Activated T-helper 17 cell treated with anti-CD3 and anti-CD28 coated beads, Interleukin-2, amount 50 U/mL, for 72 hours (primary cell): Measurements from ENCODE around the gene SH3TC1. TPM values are rescaled to one million over a fixed set of nuclear protein-coding genes. Genes with fewer than 3 reads are reported as not detected.

ENCODE experiments used
- ATAC-seq: fragments of 150-1000 bp; cut with Tn5 transposase; replicated peaks from 2 replicates; pipeline ENCODE4 v1.10.0; 2021; ENCODE audit warnings: mild to moderate bottlenecking, moderate library complexity
- H3K27ac Mint-ChIP-seq: one replicate; pipeline ENCODE4 v1.8.0; 2022; ENCODE audit warnings: mixed read lengths
- H3K27me3 Mint-ChIP-seq: one replicate; pipeline ENCODE4 v1.8.0; 2022; ENCODE audit warnings: mixed read lengths
- H3K36me3 Mint-ChIP-seq: one replicate; pipeline ENCODE4 v1.8.0; 2022; ENCODE audit warnings: low read depth, mild to moderate bottlenecking, mixed read lengths
- H3K4me1 Mint-ChIP-seq: one replicate; pipeline ENCODE4 v1.8.0; 2022; ENCODE audit warnings: mixed read lengths
- H3K4me3 Mint-ChIP-seq: one replicate; pipeline ENCODE4 v1.8.0; 2022; ENCODE audit warnings: mild to moderate bottlenecking, mixed read lengths
- H3K9me3 Mint-ChIP-seq: one replicate; pipeline ENCODE4 v1.8.0; 2022; ENCODE audit warnings: mixed read lengths
- total RNA-seq, 2 donors: library from RNA; stranded (reverse); gene quantifications; one replicate each; pipeline ENCODE4 v1.2.3, GENCODE V29; 2022

SH3TC1 gene
- total RNA-seq, 2 donors from 2014 or later = 23.1 to 37.4 TPM

- H3K36me3 Mint-ChIP-seq = no peaks in the 10 kb centered on the region
- no peaks in the 10 kb centered on the region for H3K4me1 Mint-ChIP-seq
- no peaks in the 10 kb centered on the region for H3K9me3 Mint-ChIP-seq
- H3K27me3 Mint-ChIP-seq = no peaks in the 10 kb centered on the region
- ATAC-seq = no peak
- no peak overlapping the region for H3K27ac Mint-ChIP-seq
- no peak overlapping the region for H3K4me3 Mint-ChIP-seq
Measured at GRCh38 chr4:8236920-8237195, 37.8 kb downstream of the SH3TC1 start.

- H3K9me3 Mint-ChIP-seq = no peaks in the 10 kb centered on the region
- no peaks in the 10 kb centered on the region for H3K27me3 Mint-ChIP-seq
- H3K4me3 Mint-ChIP-seq = no peak overlapping the region
- no peaks in the 10 kb centered on the region for H3K36me3 Mint-ChIP-seq
- no peak for ATAC-seq
- H3K27ac Mint-ChIP-seq = no peak overlapping the region
- no peaks in the 10 kb centered on the region for H3K4me1 Mint-ChIP-seq
Measured at GRCh38 chr4:8237256-8237989, 38.3 kb downstream of the SH3TC1 start.

GRCh38 chr4:8238036-8238511 is 39.0 kb downstream of the SH3TC1 start:
- Mint-ChIP-seq H3K36me3 (no peaks in the 10 kb centered on the region), H3K9me3 (no peaks in the 10 kb centered on the region), H3K4me3 (no peak overlapping the region), H3K27me3 (no peaks in the 10 kb centered on the region), H3K4me1 (no peaks in the 10 kb centered on the region), H3K27ac (no peak overlapping the region)
- no peak for ATAC-seq

GRCh38 chr4:8238515-8239053 is 39.5 kb downstream of the SH3TC1 start:
- Mint-ChIP-seq H3K4me3 (no peak overlapping the region), H3K27me3 (no peaks in the 10 kb centered on the region), H3K36me3 (no peaks in the 10 kb centered on the region), H3K27ac (no peak overlapping the region), H3K4me1 (no peaks in the 10 kb centered on the region), H3K9me3 (no peaks in the 10 kb centered on the region)
- ATAC-seq = no peak

- ATAC-seq = no peak
- Mint-ChIP-seq H3K27ac (no peak overlapping the region), H3K4me1 (no peaks in the 10 kb centered on the region), H3K27me3 (no peaks in the 10 kb centered on the region), H3K36me3 (no peaks in the 10 kb centered on the region), H3K4me3 (no peak overlapping the region), H3K9me3 (no peaks in the 10 kb centered on the region)
Measured at GRCh38 chr4:8239226-8239625, 40.1 kb downstream of the SH3TC1 start.

- no peak for ATAC-seq
- no peaks in the 10 kb centered on the region for H3K9me3 Mint-ChIP-seq
- H3K4me3 Mint-ChIP-seq = no peak overlapping the region
- no peaks in the 10 kb centered on the region for H3K27me3 Mint-ChIP-seq
- no peaks in the 10 kb centered on the region for H3K4me1 Mint-ChIP-seq
- no peak overlapping the region for H3K27ac Mint-ChIP-seq
- no peaks in the 10 kb centered on the region for H3K36me3 Mint-ChIP-seq
Measured at GRCh38 chr4:8239661-8240060, 40.6 kb downstream of the SH3TC1 start.

- H3K27me3 Mint-ChIP-seq = no peaks in the 10 kb centered on the region
- H3K4me3 Mint-ChIP-seq = no peak overlapping the region
- no peaks in the 10 kb centered on the region for H3K4me1 Mint-ChIP-seq
- H3K9me3 Mint-ChIP-seq = no peaks in the 10 kb centered on the region
- H3K36me3 Mint-ChIP-seq = no peaks in the 10 kb centered on the region
- H3K27ac Mint-ChIP-seq = no peak overlapping the region
- no peak for ATAC-seq
Measured at GRCh38 chr4:8240211-8241041, 41.3 kb downstream of the SH3TC1 start.

- Mint-ChIP-seq H3K27ac (no peak overlapping the region), H3K4me3 (no peak overlapping the region), H3K4me1 (no peaks in the 10 kb centered on the region), H3K27me3 (no peaks in the 10 kb centered on the region), H3K9me3 (no peaks in the 10 kb centered on the region), H3K36me3 (no peaks in the 10 kb centered on the region)
- ATAC-seq = no peak
Measured at GRCh38 chr4:8241211-8241779, 42.2 kb downstream of the SH3TC1 start.

- no peak overlapping the region for H3K4me3 Mint-ChIP-seq
- ATAC-seq = peak; percentile 86
- H3K27ac Mint-ChIP-seq = no peak overlapping the region
Measured at GRCh38 chr4:8241895-8242696, 43.0 kb downstream of the SH3TC1 start.

GRCh38 chr4:8242782-8243560 is 43.9 kb downstream of the SH3TC1 start:
- H3K36me3 Mint-ChIP-seq = no peaks in the 10 kb centered on the region
- H3K4me1 Mint-ChIP-seq = no peaks in the 10 kb centered on the region
- ATAC-seq = no peak
- H3K27ac Mint-ChIP-seq = no peak overlapping the region
- no peaks in the 10 kb centered on the region for H3K9me3 Mint-ChIP-seq
- peaks cover 1% of the 10 kb centered on the region for H3K27me3 Mint-ChIP-seq
- no peak overlapping the region for H3K4me3 Mint-ChIP-seq

More at GRCh38 chr4:8241895-8242696, 43.0 kb downstream of the SH3TC1 start:
- no peaks in the 10 kb centered on the region for H3K4me1 Mint-ChIP-seq
- no peaks in the 10 kb centered on the region for H3K27me3 Mint-ChIP-seq
- no peaks in the 10 kb centered on the region for H3K9me3 Mint-ChIP-seq
- H3K36me3 Mint-ChIP-seq = no peaks in the 10 kb centered on the region

GRCh38 chr4:8244001-8244757 is 45.1 kb downstream of the SH3TC1 start:
- peaks cover 2% of the 10 kb centered on the region for H3K27me3 Mint-ChIP-seq
- no peak overlapping the region for H3K4me3 Mint-ChIP-seq
- no peak for ATAC-seq
- no peaks in the 10 kb centered on the region for H3K36me3 Mint-ChIP-seq
- H3K4me1 Mint-ChIP-seq = no peaks in the 10 kb centered on the region
- H3K9me3 Mint-ChIP-seq = no peaks in the 10 kb centered on the region
- H3K27ac Mint-ChIP-seq = no peak overlapping the region

GRCh38 chr4:8244931-8245460 is 45.9 kb downstream of the SH3TC1 start:
- ATAC-seq = no peak
- Mint-ChIP-seq H3K4me1 (no peaks in the 10 kb centered on the region), H3K36me3 (no peaks in the 10 kb centered on the region), H3K4me3 (no peak overlapping the region), H3K27ac (no peak overlapping the region), H3K27me3 (peaks cover 2% of the 10 kb centered on the region), H3K9me3 (no peaks in the 10 kb centered on the region)
